Measurements from ENCODE around the gene AMDHD1.

Gene AMDHD1

GRCh38 chr12:95999484-95999883, 56.4 kb downstream of the AMDHD1 start:
- H3K36me3 ChIP-seq (ENCODE audit: control insufficient read depth in 4 of 4, insufficient read depth in 4 of 4, low read length in 3 of 4) = peaks cover 2 to 27% (median 12%) of the 10 kb centered on the region in 4 experiments
- peaks cover 0 to 9% (median 5%) of the 10 kb centered on the region in 4 experiments for H3K4me1 ChIP-seq (ENCODE audit: control extremely low read depth in 1 of 4, control insufficient read depth in 4 of 4, insufficient read depth in 4 of 4, low read length in 3 of 4)
- CTCF ChIA-PET = interaction anchor here (0.6 to 6.0 kb wide), 12 partner anchors 10 to 82 kb away, joined by 3 to 51 read pairs (median 4); partner anchors contain the start of genes AMDHD1 and CCDC38
- H3K9me3 ChIP-seq (ENCODE audit: control extremely low read depth in 1 of 5, control insufficient read depth in 4 of 5, insufficient read depth in 2 of 5, low read depth in 1 of 5, low read length in 4 of 5) = no peaks in the 10 kb centered on the region
- POLR2A ChIA-PET = no interaction called here
- no peak overlapping the region for H3K27ac ChIP-seq (ENCODE audit: insufficient read depth in 1 of 2, low read depth in 1 of 2, low read length in 2 of 2, poor library complexity in 1 of 2, severe bottlenecking in 2 of 2)
- WGBS (ENCODE audit: insufficient coverage) = no CpG with 5 or more reads among the region's 5 CpGs
- H3K4me3 ChIP-seq (ENCODE audit: control insufficient read depth in 1 of 7, extremely low read depth in 1 of 7, insufficient read depth in 4 of 7, low read depth in 2 of 7, low read length in 6 of 7) = no peak overlapping the region
- H3K27me3 ChIP-seq (replicated peaks in 2 of 5; ENCODE audit: control insufficient read depth in 4 of 5, insufficient read depth in 5 of 5, low read length in 4 of 5) = no peaks in the 10 kb centered on the region
- DNase-seq = no peak

- ChIA-PET POLR2A (no interaction called here), CTCF (interaction anchor here (0.7 to 6.0 kb wide), 3 partner anchors 11 to 101 kb away, joined by 3 to 51 read pairs (median 16); no protein-coding TSS in a partner anchor)
- WGBS (ENCODE audit: insufficient coverage) = 100% methylated on average over 2 of the region's 5 CpGs
These were observed 57.7 kb downstream of the AMDHD1 start for GRCh38 chr12:96000858-96001257.

DNA sequence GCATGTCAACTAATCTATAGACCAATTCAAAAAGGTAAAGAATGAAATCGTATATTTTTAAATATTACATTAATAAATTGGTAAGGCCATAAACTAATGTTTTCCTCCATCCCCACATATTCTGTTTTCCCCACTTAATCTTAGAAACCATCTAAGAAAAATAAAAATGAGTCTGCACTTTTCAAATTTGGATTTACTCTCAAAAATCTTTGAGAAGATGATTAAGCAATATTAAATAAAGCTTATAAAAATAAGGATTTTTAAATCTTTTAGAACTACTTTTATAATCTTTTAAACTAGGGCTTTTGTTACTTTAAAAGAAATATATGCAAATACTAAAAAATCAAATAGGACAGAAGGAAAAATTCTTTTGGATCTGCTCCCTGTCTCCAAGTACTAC, 63.6 kb downstream of the AMDHD1 start:
- no peak for DNase-seq
- H3K9me3 ChIP-seq (ENCODE audit: control extremely low read depth in 1 of 5, control insufficient read depth in 4 of 5, insufficient read depth in 2 of 5, low read depth in 1 of 5, low read length in 4 of 5) = no peaks in the 10 kb centered on the region
- CTCF ChIA-PET = interaction anchor here (0.9 to 1.5 kb wide), 3 partner anchors 10 to 89 kb away, joined by 3 read pairs; no protein-coding TSS in a partner anchor
- POLR2A ChIA-PET = interaction anchor here (0.6 kb wide), 1 partner anchor 53 kb away, joined by 4 read pairs; no protein-coding TSS in a partner anchor
- WGBS (ENCODE audit: insufficient coverage) = no CpG with 5 or more reads among the region's 1 CpG
- H3K27me3 ChIP-seq (replicated peaks in 2 of 5; ENCODE audit: control insufficient read depth in 4 of 5, insufficient read depth in 5 of 5, low read length in 4 of 5) = no peaks in the 10 kb centered on the region
- peaks cover 17 to 74% (median 43%) of the 10 kb centered on the region in 4 experiments for H3K36me3 ChIP-seq (ENCODE audit: control insufficient read depth in 4 of 4, insufficient read depth in 4 of 4, low read length in 3 of 4)
- no peak overlapping the region for H3K4me3 ChIP-seq (ENCODE audit: control insufficient read depth in 1 of 7, extremely low read depth in 1 of 7, insufficient read depth in 4 of 7, low read depth in 2 of 7, low read length in 6 of 7)
- H3K27ac ChIP-seq (ENCODE audit: insufficient read depth in 1 of 2, low read depth in 1 of 2, low read length in 2 of 2, poor library complexity in 1 of 2, severe bottlenecking in 2 of 2) = no peak overlapping the region
- no peaks in the 10 kb centered on the region for H3K4me1 ChIP-seq (ENCODE audit: control extremely low read depth in 1 of 4, control insufficient read depth in 4 of 4, insufficient read depth in 4 of 4, low read length in 3 of 4)

More at GRCh38 chr12:96000858-96001257, 57.7 kb downstream of the AMDHD1 start:
- H3K9me3 ChIP-seq (ENCODE audit: control extremely low read depth in 1 of 5, control insufficient read depth in 4 of 5, insufficient read depth in 2 of 5, low read depth in 1 of 5, low read length in 4 of 5) = no peaks in the 10 kb centered on the region
- peaks cover 4 to 41% (median 23%) of the 10 kb centered on the region in 4 experiments for H3K36me3 ChIP-seq (ENCODE audit: control insufficient read depth in 4 of 4, insufficient read depth in 4 of 4, low read length in 3 of 4)
- DNase-seq = no peak
- H3K4me3 ChIP-seq (ENCODE audit: control insufficient read depth in 1 of 7, extremely low read depth in 1 of 7, insufficient read depth in 4 of 7, low read depth in 2 of 7, low read length in 6 of 7) = no peak overlapping the region
- H3K27ac ChIP-seq (ENCODE audit: insufficient read depth in 1 of 2, low read depth in 1 of 2, low read length in 2 of 2, poor library complexity in 1 of 2, severe bottlenecking in 2 of 2) = no peak overlapping the region
- peaks cover 0 to 9% (median 5%) of the 10 kb centered on the region in 4 experiments for H3K4me1 ChIP-seq (ENCODE audit: control extremely low read depth in 1 of 4, control insufficient read depth in 4 of 4, insufficient read depth in 4 of 4, low read length in 3 of 4)
- no peaks in the 10 kb centered on the region for H3K27me3 ChIP-seq (replicated peaks in 2 of 5; ENCODE audit: control insufficient read depth in 4 of 5, insufficient read depth in 5 of 5, low read length in 4 of 5)

DNA sequence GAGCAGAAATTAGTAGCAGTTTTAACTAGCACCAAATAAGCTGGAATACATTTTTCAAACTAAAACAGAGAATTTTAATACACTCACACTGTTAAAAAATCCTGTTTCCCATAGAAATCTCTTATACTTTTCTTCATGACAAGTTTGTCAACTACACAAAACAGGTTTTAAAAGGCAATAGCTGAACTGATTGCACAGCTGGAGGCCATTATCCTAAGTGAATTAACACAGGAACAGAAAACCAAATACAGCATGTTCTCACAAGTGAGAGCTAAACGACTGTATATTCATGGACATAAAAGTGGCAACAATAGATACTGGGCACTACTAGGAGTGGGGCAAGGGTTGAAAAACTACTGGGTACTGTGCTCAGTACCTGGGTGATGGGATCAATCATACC, 64.6 kb downstream of the AMDHD1 start:
- Histone ChIP-seq H3K27ac (ENCODE audit: insufficient read depth in 1 of 2, low read depth in 1 of 2, low read length in 2 of 2, poor library complexity in 1 of 2, severe bottlenecking in 2 of 2) (no peak overlapping the region), H3K36me3 (ENCODE audit: control insufficient read depth in 4 of 4, insufficient read depth in 4 of 4, low read length in 3 of 4) (peaks cover 24 to 79% (median 52%) of the 10 kb centered on the region in 4 experiments), H3K4me3 (ENCODE audit: control insufficient read depth in 1 of 7, extremely low read depth in 1 of 7, insufficient read depth in 4 of 7, low read depth in 2 of 7, low read length in 6 of 7) (no peak overlapping the region), H3K27me3 (replicated peaks in 2 of 5; ENCODE audit: control insufficient read depth in 4 of 5, insufficient read depth in 5 of 5, low read length in 4 of 5) (no peaks in the 10 kb centered on the region), H3K9me3 (ENCODE audit: control extremely low read depth in 1 of 5, control insufficient read depth in 4 of 5, insufficient read depth in 2 of 5, low read depth in 1 of 5, low read length in 4 of 5) (no peaks in the 10 kb centered on the region), H3K4me1 (ENCODE audit: control extremely low read depth in 1 of 4, control insufficient read depth in 4 of 4, insufficient read depth in 4 of 4, low read length in 3 of 4) (no peaks in the 10 kb centered on the region)
- ChIA-PET POLR2A (no interaction called here), CTCF (interaction anchor here (1.5 kb wide), 2 partner anchors 14 to 90 kb away, joined by 3 read pairs; no protein-coding TSS in a partner anchor)
- 100% methylated on average over 1 of the region's 1 CpG for WGBS (ENCODE audit: insufficient coverage)
- no peak for DNase-seq

DNA sequence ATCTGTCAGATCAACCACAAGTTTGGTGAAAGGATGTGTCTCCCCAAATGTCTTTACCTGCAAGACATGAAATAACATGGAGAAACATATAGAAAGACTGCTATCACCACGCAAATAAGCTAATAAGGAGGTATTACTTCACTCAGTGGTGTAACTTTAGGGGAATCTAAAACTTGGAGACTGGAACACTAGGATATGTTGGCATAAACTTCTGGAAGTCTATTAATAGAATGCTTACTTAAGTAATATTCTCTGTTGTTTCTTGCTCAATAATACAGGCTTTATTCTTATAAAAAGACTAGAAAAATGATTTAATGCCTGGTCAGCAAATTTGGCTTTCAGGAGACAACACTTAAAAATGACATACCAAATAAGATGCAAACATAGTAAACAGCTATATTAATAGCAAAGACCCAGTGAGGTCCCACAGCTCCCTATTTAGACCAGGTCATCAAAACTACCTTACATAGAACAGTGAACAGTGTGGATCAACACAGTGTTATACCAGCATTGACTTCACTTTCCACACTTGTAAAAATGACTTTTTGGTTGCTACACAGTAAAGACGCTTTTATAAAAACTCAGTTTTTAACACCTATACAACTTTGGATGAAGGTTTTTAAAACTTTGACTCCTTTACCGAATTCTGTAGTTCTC, 71.9 kb downstream of the AMDHD1 start:
- whole genome bisulfite sequencing (ENCODE audit: insufficient coverage) = 100% methylated on average over 1 of the region's 3 CpGs
- Histone ChIP-seq H3K27ac (ENCODE audit: insufficient read depth in 1 of 2, low read depth in 1 of 2, low read length in 2 of 2, poor library complexity in 1 of 2, severe bottlenecking in 2 of 2) (no peak overlapping the region), H3K4me3 (ENCODE audit: control insufficient read depth in 1 of 7, extremely low read depth in 1 of 7, insufficient read depth in 4 of 7, low read depth in 2 of 7, low read length in 6 of 7) (no peak overlapping the region), H3K27me3 (replicated peaks in 2 of 5; ENCODE audit: control insufficient read depth in 4 of 5, insufficient read depth in 5 of 5, low read length in 4 of 5) (no peaks in the 10 kb centered on the region), H3K9me3 (ENCODE audit: control extremely low read depth in 1 of 5, control insufficient read depth in 4 of 5, insufficient read depth in 2 of 5, low read depth in 1 of 5, low read length in 4 of 5) (no peaks in the 10 kb centered on the region), H3K36me3 (ENCODE audit: control insufficient read depth in 4 of 4, insufficient read depth in 4 of 4, low read length in 3 of 4) (peaks cover 36 to 74% (median 47%) of the 10 kb centered on the region in 4 experiments), H3K4me1 (ENCODE audit: control extremely low read depth in 1 of 4, control insufficient read depth in 4 of 4, insufficient read depth in 4 of 4, low read length in 3 of 4) (no peaks in the 10 kb centered on the region)
- POLR2A ChIA-PET = interaction anchor here (0.6 kb wide), 1 partner anchor 1830 kb away, joined by 3 read pairs; no protein-coding TSS in a partner anchor
- DNase-seq = no peak
- CTCF ChIA-PET = interaction anchor here (0.5 to 0.7 kb wide), 2 partner anchors 15 to 200 kb away, joined by 3 read pairs; no protein-coding TSS in a partner anchor

GRCh38 chr12:96015672-96016071, 72.5 kb downstream of the AMDHD1 start:
- peak in 2 of 3 donors; percentile 39 to 42 for DNase-seq
- Histone ChIP-seq H3K36me3 (ENCODE audit: control insufficient read depth in 4 of 4, insufficient read depth in 4 of 4, low read length in 3 of 4) (peaks cover 33 to 74% (median 42%) of the 10 kb centered on the region in 4 experiments), H3K27me3 (replicated peaks in 2 of 5; ENCODE audit: control insufficient read depth in 4 of 5, insufficient read depth in 5 of 5, low read length in 4 of 5) (no peaks in the 10 kb centered on the region), H3K27ac (ENCODE audit: insufficient read depth in 1 of 2, low read depth in 1 of 2, low read length in 2 of 2, poor library complexity in 1 of 2, severe bottlenecking in 2 of 2) (no peak overlapping the region), H3K4me1 (ENCODE audit: control extremely low read depth in 1 of 4, control insufficient read depth in 4 of 4, insufficient read depth in 4 of 4, low read length in 3 of 4) (no peaks in the 10 kb centered on the region), H3K4me3 (ENCODE audit: control insufficient read depth in 1 of 7, extremely low read depth in 1 of 7, insufficient read depth in 4 of 7, low read depth in 2 of 7, low read length in 6 of 7) (no peak overlapping the region), H3K9me3 (ENCODE audit: control extremely low read depth in 1 of 5, control insufficient read depth in 4 of 5, insufficient read depth in 2 of 5, low read depth in 1 of 5, low read length in 4 of 5) (no peaks in the 10 kb centered on the region)
- WGBS (ENCODE audit: insufficient coverage) = 82% methylated on average over 3 of the region's 5 CpGs
- POLR2A ChIA-PET = no interaction called here
- CTCF ChIA-PET = no interaction called here

All from common myeloid progenitor, CD34-positive (primary cell).